AG08395 (cell line): Measurements from ENCODE around the gene RRP9.
"Not testable (repeated sequence)": the region's sequence is repeated elsewhere in the genome, so short reads cannot be mapped to it uniquely, and the experiment has no call there.

Experiments
- DNase-seq: peaks from one replicate; pipeline ENCODE4 v3.0.0; 2012; ENCODE audit warnings: mixed read lengths, low spot score

RRP9 gene, protein sequence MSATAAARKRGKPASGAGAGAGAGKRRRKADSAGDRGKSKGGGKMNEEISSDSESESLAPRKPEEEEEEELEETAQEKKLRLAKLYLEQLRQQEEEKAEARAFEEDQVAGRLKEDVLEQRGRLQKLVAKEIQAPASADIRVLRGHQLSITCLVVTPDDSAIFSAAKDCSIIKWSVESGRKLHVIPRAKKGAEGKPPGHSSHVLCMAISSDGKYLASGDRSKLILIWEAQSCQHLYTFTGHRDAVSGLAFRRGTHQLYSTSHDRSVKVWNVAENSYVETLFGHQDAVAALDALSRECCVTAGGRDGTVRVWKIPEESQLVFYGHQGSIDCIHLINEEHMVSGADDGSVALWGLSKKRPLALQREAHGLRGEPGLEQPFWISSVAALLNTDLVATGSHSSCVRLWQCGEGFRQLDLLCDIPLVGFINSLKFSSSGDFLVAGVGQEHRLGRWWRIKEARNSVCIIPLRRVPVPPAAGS

DNA sequence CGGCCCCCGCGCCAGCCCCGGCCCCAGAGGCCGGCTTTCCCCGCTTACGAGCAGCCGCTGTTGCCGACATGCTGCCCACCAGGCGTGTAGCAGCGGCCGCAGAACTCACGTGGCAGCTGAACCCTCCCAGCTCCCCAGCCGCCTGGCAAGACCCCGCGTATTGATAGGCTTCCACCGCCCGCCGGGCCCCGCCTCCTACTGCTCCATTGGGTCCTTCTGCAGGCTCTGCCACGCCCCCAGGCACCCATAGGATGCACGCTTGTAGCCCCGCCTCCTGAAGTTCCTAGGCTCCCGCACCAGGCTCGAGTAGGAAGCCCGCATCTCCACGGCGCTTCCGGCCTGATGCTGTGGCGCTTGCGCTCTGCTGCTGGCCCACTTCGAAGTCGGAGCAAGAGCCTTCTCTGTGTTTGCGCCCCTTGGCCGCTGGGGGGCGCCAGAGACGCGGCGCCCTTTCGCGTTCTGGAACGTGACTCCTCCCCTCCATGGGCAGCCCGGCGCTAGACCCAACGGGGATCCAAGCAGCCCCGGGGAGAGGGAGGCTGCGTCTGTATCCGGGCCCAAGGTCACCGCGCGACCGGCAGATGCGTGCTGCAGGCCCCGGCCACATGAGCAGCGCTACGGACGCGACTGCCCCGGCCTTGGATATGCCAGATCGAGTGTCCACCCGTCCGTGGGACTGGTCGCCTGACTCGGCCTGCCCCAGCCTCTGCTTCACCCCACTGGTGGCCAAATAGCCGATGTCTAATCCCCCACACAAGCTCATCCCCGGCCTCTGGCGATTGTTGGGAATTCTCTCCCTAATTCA lies at the start of gene RRP9, which contains the start of gene PARP3:
Gene RRP9 (minus strand): TSS at position 107 of the 805 bp plus-strand sequence. CDS start 37 bp downstream, at position 70.
Gene PARP3 (plus strand): TSS at position 566 of the 805 bp plus-strand sequence. CDS start 993 bp downstream, outside the sequence.
- DNase-seq = peak; percentile 100

DNA sequence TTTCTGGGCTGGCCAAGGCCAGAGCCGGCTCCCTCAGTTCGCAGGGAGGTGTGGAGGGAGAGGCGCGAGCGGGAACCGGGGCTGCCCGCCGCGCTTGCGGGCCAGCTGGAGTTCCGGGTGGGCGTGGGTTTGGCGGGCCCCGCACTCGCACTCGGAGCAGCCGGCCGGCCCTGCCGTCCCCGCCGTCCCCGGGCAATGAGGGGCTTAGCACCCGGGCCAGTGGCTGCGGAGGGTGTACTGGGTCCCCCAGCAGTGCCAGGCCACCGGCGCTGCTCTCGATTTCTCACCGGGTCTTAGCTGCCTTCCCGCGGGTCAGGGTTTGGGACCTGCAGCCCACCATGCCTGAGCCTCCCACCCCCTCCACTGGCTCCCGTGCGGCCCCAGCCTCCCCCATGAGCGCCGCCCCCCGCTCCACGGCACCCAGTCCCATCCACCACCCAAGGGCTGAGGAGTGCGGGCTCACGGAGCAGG lies 48.8 kb upstream of the RRP9 start:
- not testable (repeated sequence) for DNase-seq

DNA sequence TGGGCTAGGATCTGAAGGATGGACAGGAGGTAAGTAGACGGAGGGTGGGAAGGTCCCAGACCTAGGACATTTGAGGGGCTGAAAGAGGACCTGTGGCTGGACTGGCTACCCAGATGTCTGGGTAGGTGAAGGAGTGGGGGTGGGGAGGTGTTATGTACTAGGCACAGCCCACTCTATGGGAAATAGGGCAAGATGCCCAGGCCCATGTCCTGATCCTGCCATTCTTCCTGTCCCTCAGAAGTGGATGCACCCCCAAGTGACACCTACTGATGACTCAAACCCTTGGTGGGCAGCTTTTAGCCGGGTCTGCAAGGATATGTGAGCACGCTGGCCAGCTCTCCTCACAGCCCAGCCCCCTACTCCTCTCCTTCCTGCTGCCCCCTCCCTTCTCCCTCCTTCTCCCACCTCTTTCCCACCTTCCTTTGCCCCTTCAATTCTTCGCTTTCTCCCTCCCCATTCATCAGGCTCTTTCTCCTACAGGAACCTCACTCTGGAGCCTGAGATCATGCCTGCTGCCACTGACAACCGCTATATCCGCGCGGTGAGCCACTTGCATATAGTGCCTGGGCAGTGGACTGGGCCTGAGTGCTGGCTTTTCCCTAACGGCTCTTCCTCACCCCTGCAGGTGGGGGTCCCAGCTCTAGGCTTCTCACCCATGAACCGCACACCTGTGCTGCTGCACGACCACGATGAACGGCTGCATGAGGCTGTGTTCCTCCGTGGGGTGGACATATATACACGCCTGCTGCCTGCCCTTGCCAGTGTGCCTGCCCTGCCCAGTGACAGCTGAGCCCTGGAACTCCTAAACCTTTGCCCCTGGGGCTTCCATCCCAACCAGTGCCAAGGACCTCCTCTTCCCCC lies 46.8 kb upstream of the RRP9 start:
- no peak for DNase-seq

DNA sequence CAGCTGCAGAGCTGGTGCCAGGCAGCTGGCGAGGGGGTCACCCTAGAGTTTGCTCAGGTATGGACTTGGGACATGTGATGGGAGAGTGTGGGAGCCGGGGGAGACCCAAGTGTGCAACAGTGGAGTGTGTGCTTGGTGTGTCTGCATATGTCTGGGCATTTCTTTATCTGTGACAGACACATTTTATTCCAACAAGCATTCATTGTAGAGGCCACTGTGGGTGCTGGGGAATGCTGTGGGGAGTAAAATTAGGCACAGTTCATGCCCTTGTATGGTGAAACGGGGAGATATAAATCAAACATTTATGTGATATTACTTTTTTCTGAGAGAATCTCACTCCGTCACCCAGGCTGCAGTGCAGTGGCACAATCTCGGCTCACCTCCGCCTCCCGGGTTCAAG lies 45.9 kb upstream of the RRP9 start:
- DNase-seq = no peak

DNA sequence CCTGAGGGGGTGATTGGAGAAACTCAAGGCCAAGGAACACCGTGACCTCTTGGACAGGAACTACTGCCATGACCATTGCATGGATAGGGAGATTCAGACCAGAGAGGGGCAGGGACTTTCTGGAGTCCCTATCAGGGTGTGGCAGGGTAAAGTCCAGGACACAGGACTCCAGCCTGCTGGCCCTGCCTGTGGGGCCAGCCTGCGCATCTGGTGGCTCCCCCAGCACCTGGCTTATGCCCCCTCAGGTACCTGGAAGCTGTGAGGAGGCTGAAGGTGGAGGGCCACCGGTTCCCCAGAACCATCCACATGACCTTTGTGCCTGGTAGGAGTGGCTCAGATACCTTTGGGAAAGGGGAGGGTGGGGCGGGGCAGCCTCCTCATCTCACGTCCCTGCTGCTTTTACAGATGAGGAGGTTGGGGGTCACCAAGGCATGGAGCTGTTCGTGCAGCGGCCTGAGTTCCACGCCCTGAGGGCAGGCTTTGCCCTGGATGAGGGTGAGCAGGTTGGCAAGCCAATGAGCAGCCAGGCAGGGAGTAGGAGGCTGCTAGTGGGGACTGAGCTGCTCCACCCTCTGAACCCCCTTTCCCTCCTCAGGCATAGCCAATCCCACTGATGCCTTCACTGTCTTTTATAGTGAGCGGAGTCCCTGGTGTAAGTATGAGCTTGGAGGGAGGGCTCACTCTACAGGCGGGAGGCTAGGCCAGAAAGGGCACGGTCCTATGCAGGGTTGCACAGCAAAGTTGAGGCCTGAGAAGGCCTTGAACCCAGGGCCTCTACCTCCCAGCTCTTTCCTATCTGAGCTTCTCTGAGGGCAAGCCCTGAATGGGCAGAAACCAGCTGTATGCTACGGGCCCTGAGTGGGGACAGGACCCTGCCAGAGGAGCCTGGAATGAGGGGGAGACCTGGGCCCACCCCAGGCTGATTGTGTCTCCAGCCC lies 44.6 kb upstream of the RRP9 start:
- no peak for DNase-seq

DNA sequence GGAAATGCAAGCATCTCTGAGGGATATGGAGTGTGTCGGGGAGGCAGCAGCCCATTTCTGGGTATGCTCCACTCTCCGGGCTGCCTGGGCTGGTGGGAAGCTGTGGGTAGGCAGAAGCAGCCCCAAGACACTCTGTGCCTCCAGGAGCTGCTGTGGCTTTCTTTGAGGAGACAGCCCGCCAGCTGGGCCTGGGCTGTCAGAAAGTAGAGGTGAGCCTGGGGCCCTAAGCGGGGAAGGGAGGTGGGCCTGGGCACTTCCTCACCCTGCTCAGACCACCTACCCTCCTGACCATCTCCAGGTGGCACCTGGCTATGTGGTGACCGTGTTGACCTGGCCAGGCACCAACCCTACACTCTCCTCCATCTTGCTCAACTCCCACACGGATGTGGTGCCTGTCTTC lies 43.4 kb upstream of the RRP9 start:
- DNase-seq = no peak

DNA sequence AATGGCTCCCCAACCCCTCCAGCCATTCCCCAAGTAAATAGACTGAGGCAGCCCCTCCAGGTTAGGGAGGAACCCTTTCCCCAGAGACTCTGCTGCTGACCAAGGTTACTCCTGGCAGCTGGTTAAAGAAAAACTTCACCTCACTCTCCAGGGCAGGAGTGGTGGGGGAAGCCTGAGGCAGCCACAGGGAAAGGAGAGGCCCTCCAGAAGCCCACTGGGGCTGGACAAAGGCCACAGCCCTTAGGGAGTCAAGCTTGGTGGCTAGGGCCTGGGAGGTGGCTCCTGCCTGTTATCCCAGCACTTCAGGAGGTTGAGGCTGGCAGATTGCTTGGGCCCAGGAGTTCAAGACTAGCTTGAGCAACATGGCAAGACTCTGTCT lies 42.6 kb upstream of the RRP9 start:
- DNase-seq = no peak

DNA sequence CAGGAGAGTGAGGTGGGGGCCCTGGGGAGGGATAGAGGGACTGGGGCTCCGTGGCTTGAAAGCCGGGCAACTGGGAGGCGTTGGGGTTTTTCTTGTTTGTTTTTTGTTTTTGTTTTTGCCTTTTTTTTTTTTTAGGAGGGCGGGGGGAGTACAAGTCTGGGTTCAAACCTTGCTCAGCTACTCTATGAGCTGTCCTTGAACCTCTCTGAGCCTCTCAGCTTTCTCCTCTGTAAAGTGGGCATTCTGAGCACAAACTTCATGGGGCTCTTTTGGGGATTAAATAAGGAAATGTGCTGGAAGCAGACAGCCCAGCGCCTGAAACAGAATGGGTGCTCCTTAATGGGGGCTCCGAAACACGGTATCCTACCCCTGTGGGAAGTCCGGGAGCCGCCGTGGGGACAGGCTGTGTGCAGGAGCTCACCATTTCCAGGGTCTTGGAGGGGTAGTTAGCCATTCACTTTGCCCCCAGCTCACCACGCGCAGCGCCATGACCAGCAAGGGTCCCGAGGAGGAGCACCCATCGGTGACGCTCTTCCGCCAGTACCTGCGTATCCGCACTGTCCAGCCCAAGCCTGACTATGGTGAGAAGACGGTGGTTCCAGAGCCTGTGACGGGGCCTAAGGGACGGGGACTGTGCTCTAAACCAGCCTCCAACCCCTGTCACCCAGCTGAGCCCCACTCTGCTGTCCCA lies 42.0 kb upstream of the RRP9 start:
- no peak for DNase-seq

DNA sequence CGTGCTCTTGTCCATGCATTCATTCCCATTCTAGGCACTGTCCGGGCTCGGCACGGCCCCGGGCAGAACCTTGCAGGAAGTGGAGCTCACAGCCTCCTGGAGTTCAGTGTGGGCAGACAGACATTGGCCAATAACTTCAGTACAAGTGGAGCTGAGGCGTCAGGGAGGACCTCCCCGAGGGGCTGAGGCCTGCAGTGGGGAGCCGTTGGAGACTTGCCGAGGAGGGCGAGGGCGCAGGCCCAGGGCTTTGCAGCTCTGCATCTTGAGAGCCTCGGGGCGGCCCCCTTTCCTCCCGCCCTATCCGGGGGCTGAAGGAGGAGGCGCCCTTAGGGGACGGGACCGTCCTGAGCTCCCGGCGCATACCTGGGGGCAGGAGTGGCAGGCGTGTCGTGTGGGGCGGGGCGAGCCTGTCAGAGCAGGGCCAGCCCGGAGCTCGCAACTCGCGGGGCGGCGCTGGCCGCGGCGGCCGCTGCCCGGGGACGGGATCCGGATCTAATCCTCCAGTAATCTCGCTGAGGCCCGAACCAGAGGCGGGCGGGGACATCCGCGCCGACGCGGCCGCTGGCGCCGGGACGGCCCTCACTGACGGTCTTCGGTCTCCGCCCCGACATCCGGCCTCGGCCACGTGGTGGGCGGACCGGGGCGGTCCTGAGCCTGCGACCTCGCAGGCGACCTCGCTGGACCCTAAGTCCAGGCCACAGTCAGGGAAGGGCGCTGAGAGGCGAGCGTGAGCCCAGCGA lies 41.3 kb upstream of the RRP9 start, which contains the start of gene ACY1:
Gene ACY1 (plus strand): TSS at position 698 of the 740 bp plus-strand sequence. CDS start 530 bp downstream, outside the sequence.
- DNase-seq = peak; percentile 98

DNA sequence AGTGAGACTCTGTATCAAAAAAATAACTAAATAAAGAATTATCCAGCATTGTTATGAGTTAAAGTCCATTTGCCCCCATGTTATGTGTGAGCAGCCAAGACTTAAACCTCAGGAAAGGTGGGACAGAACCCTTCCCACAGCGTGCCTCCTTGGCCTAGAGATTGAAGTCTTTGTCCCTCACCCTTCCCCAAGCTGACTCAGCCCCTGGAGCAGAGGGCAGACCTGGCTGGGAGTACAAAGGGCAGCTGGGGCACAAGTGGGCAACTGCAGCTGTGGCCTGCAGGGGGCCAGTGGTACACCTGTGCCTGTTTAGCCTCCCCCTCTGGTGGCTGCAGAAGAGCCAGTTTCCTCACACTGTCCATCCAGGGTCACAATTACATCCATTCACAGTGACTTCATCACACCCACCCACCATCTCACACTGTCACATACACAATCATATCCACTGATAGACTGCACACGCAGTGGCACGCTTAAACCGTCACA lies 40.7 kb upstream of the RRP9 start:
- DNase-seq = no peak

DNA sequence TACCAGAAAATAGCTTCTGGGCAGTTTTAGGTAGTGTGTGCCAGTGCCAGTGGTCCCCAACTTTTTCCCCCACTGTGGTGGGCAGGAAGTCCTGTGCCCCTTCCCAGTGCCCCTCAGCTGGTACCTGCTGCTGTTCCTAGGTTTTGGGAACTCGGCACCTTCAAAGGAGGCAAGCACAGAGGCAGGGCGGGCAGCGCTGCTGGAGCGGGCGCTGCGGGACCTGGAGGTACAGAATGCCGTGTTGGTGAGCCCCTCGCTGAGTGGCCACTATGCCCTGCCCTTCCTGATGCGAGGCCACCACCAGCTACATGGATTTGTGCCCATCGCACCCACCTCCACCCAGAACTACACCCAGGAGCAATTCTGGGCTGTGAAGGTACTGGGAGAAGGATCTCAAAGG lies 38.5 kb upstream of the RRP9 start:
- DNase-seq = no peak

DNA sequence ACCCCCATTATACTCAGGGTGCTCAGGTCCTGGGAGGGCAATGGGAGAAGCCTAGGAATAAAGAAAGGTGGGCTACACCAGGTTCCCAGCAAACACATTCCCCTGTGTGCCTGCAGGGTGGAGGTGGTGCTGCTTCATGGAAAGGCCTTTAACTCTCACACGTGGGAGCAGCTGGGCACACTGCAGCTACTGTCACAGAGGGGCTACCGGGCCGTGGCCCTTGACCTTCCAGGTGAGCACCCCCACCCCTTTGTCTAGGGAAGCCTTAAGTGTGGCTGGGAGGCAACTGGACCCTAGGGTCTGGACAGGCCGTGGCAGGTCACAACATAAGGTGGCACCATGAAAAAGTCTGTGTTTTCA lies 36.4 kb upstream of the RRP9 start:
- no peak for DNase-seq

DNA sequence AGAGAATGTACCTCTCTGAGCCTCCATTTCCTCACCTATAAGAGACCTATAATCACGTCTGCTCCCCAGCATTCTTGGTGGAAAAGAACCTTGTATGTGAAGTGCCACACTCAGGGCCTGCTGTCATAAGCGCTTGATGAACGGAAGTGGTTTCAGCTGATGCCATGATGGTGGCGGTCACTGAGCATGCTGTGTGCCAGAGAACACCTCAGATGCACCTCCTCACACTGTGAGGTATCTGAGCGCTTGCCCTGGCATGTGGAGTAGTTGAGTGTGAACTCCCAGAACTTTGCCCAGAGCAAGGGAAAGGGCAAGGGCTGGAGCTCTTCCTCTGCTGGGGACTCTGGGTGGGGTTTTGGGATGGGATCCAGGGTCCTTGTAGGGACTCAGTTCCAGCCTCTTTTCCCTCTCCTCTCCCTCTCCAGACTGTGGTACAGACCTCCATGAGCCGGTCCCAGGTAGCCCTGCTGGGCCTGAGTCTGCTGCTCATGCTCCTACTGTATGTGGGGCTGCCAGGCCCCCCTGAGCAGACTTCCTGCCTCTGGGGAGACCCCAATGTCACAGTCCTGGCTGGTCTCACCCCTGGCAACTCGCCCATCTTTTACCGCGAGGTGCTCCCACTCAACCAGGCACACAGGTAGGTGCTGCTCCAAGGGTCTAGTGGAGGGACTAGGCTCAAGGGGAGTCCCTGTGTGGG lies 35.9 kb upstream of the RRP9 start:
- no peak for DNase-seq

DNA sequence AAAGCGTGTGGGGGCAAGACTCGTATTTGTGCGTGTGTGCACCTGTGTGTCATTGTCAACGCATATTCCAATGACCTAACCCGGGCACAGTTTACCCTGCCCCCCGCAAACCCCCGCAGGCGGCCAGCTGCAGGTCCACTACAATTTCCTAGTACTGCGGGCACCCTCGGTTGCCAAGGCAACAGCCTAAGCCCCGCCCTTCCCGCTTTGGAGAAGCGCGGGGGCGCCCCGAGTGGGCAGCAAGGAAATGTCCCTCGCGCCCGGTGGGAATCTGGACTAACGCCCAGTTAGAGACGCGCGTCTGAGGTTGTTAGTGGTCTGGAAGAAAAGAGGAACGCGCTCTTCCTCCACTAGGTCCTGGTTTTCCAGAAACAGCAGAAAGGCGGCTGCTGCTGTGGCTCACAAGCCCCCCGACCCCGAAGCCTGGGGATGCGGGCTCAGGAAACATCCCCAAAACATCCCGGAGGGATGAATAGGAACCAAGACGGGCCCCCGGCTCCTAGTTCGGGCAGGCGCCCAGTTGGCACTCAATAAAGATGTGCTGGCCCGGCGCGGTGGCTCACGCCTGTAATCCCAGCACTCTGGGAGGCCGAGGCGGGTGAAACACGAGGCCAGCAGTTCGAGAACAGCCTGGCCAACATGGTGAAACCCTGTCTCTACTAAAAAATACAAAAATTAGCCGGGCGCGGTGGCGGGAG lies 34.3 kb upstream of the RRP9 start:
- DNase-seq = peak; percentile 67

DNA sequence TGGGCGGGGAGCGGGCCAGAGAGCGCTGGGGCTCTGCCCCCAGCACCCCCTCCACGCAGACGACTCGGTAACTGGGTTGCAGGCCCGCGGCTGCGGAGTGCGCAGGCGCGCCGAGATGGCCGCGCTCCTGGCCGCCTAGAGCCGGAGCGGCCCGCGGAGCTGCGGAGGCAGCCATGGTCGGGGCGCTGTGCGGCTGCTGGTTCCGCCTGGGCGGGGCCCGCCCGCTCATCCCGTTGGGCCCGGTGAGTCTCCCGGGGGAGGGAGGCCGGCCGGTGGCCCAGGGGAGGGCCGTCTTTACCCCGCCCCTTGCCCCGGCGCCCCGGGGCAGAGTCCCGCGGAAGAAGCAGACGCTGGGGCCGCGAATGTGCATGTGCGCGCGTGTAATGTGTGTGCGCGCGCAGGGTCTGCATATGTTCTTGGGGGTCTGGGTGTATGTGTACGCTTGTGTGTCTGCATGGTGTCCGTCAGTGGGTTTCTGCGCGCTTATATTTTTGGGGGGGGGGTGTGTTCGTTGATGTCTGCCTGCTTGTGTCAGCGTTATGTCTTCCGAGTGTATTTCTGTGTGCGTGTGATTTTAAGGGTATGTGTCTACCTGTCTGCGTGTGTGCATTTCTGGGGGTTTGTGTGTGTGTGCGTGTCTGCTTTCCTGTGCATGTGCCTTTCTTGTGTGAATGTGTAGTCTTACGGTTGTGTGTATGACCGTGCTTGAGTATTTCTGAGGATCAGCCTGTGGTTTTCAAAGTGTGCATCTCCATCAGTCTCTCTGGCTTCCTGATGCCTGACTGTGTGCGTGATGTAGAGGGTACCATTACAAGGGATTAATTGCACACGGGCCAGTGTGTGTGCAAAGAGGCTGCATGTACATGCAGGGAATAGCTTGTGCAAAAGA lies 33.5 kb upstream of the RRP9 start, which contains the start of gene ABHD14A:
Gene ABHD14A (plus strand): TSS at position 102 of the 889 bp plus-strand sequence. CDS start 72 bp downstream, at position 174.
- peak; percentile 92 for DNase-seq

DNA sequence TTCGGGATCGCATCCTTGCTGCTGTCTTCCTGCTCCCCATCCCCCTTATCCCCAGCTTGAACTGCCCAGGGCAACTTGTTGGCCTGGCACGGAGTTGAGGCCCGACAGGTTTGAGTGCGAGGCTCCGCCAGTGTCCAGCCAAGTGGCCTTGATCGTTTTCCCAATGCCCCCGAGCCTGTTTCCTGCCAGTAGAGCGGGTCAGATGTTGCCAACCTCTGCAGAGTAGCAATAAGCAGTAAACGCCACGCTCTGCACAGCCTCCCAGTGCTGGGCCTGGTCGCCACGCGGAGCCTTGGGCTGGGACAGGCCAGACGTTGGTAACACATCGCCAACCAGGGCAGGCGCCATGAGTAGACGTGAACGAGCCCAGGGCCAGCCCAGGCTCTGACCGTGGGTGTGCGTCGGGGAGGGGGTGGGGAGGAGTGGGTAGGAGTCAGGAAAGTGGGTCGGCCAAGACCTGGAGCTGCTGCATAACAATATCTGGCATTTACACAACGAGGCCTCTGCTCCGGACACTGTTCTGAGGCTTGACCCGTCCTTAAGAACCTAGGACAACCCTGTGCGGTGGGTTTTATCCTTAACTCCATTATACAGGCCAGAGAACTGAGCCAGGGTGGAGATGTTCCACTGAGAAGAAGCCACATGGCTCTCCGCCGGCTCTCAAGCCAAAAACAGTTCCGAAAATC lies 32.7 kb upstream of the RRP9 start:
- no peak for DNase-seq
